Karpas-422 (cell line): ENCODE data around the gene CHN2. TPM values are rescaled to one million over a fixed set of nuclear protein-coding genes. Genes with fewer than 3 reads are reported as not detected.
"Not testable (repeated sequence)": the region's sequence is repeated elsewhere in the genome, so short reads cannot be mapped to it uniquely, and the experiment has no call there.

Experiments
- DNase-seq: peaks from one replicate; pipeline ENCODE4 v3.0.0-alpha.2; 2015
- H2AFZ ChIP-seq: fragments of 200-600 bp; sonication (generic); 2 replicates; pipeline ENCODE4 v1.6.1; 2014; ENCODE audit warnings: antibody characterized with exemption, low read length, mixed read lengths
- H3K27ac ChIP-seq: fragments of 200-600 bp; sonication (generic); 2 replicates; pipeline ENCODE4 v1.5.1; 2014; ENCODE audit warnings: mild to moderate bottlenecking, low read length, moderate library complexity
- H3K27me3 ChIP-seq: fragments of 200-600 bp; sonication (generic); 2 replicates; pipeline ENCODE4 v1.6.1; 2014; ENCODE audit warnings: low read length, mixed read lengths
- H3K36me3 ChIP-seq: fragments of 200-600 bp; sonication (generic); 2 replicates; pipeline ENCODE4 v1.6.1; 2014; ENCODE audit warnings: low read length, mixed read lengths; ENCODE audit not compliant: insufficient read depth
- H3K4me1 ChIP-seq: fragments of 200-600 bp; sonication (generic); 2 replicates; pipeline ENCODE4 v1.6.1; 2014; ENCODE audit warnings: mild to moderate bottlenecking, low read length, mixed read lengths
- H3K4me2 ChIP-seq: fragments of 200-600 bp; sonication (generic); 2 replicates; pipeline ENCODE4 v1.6.1; 2014; ENCODE audit warnings: low read length, low read depth, mild to moderate bottlenecking; ENCODE audit not compliant: poor library complexity, severe bottlenecking
- H3K4me3 ChIP-seq: fragments of 200-600 bp; sonication (generic); 2 replicates; pipeline ENCODE4 v1.5.1; 2014; ENCODE audit warnings: mild to moderate bottlenecking, antibody characterized with exemption, low read length, mixed read lengths
- H3K79me2 ChIP-seq: fragments of 200-600 bp; sonication (generic); 2 replicates; pipeline ENCODE4 v1.6.1; 2014; ENCODE audit warnings: mild to moderate bottlenecking, low read length, mixed read lengths
- H3K9ac ChIP-seq: fragments of 200-600 bp; sonication (generic); 2 replicates; pipeline ENCODE4 v1.6.0; 2014; ENCODE audit warnings: low read length
- H3K9me2 ChIP-seq: fragments of 200-600 bp; sonication (generic), shearing (Covaris generic); replicated peaks from 2 replicates; pipeline ENCODE4 v1.6.0; 2014; ENCODE audit warnings: mild to moderate bottlenecking, low read length, moderate library complexity; ENCODE audit not compliant: insufficient read depth
- H3K9me3 ChIP-seq: fragments of 300-700, 200-600 bp; sonication (generic); 2 replicates; pipeline ENCODE4 v1.6.1; 2014; ENCODE audit warnings: low read length, mixed read lengths
- H4K20me1 ChIP-seq: fragments of 200-600 bp; sonication (generic); 2 replicates; pipeline ENCODE4 v1.6.1; 2014; ENCODE audit warnings: mild to moderate bottlenecking, antibody characterized with exemption, low read length, low read depth; ENCODE audit not compliant: insufficient read depth
- total RNA-seq: library from RNA; depleted of rRNA; stranded (reverse); fragments of >200 nt; shearing (Covaris generic); gene quantifications from 2 replicates; pipeline ENCODE4 v1.2.3, GENCODE V29; 2014; ENCODE audit warnings: low replicate concordance; rRNA removed

Gene CHN2
- total RNA-seq, 1 experiment from 2014 or later = 9.1 TPM

- Histone ChIP-seq H3K36me3 (no peaks in the 10 kb centered on the region), H2AFZ (no peak overlapping the region), H3K79me2 (no peaks in the 10 kb centered on the region), H3K9me3 (no peaks in the 10 kb centered on the region), H3K4me3 (no peak overlapping the region), H3K9me2 (no peaks in the 10 kb centered on the region), H3K4me1 (no peaks in the 10 kb centered on the region), H3K4me2 (no peak overlapping the region), H4K20me1 (no peaks in the 10 kb centered on the region), H3K27me3 (no peaks in the 10 kb centered on the region), H3K27ac (no peak overlapping the region), H3K9ac (no peak overlapping the region)
- DNase-seq = no peak
Measured at GRCh38 chr7:29516491-29516890, 321.9 kb downstream of the CHN2 start.

GRCh38 chr7:29518616-29519015 is 324.0 kb downstream of the CHN2 start:
- no peaks in the 10 kb centered on the region for H3K27me3 ChIP-seq
- no peaks in the 10 kb centered on the region for H3K4me1 ChIP-seq
- H3K4me3 ChIP-seq = no peak overlapping the region
- H2AFZ ChIP-seq = no peak overlapping the region
- H3K27ac ChIP-seq = no peak overlapping the region
- no peak for DNase-seq
- no peak overlapping the region for H3K4me2 ChIP-seq
- H3K36me3 ChIP-seq = no peaks in the 10 kb centered on the region
- H3K9me2 ChIP-seq = no peaks in the 10 kb centered on the region
- H3K9ac ChIP-seq = no peak overlapping the region
- no peaks in the 10 kb centered on the region for H3K79me2 ChIP-seq
- no peaks in the 10 kb centered on the region for H4K20me1 ChIP-seq
- no peaks in the 10 kb centered on the region for H3K9me3 ChIP-seq

GRCh38 chr7:29523728-29524127 is 329.2 kb downstream of the CHN2 start:
- Histone ChIP-seq H3K27ac (no peak overlapping the region), H3K4me3 (no peak overlapping the region), H4K20me1 (no peaks in the 10 kb centered on the region), H3K4me1 (no peaks in the 10 kb centered on the region), H2AFZ (no peak overlapping the region), H3K27me3 (0 out of 2 replicates have a peak, but pooled peaks cover 4% of the 10 kb centered on the region), H3K79me2 (no peaks in the 10 kb centered on the region), H3K4me2 (no peak overlapping the region), H3K9ac (no peak overlapping the region), H3K9me2 (no peaks in the 10 kb centered on the region), H3K36me3 (no peaks in the 10 kb centered on the region), H3K9me3 (no peaks in the 10 kb centered on the region)
- DNase-seq = no peak

- Histone ChIP-seq H3K79me2 (no peaks in the 10 kb centered on the region), H3K27ac (no peak overlapping the region), H4K20me1 (no peaks in the 10 kb centered on the region), H3K4me2 (no peak overlapping the region), H3K9me3 (no peaks in the 10 kb centered on the region), H3K4me3 (no peak overlapping the region), H3K9ac (no peak overlapping the region), H3K4me1 (no peaks in the 10 kb centered on the region), H3K36me3 (no peaks in the 10 kb centered on the region), H2AFZ (no peak overlapping the region), H3K9me2 (no peaks in the 10 kb centered on the region), H3K27me3 (0 out of 2 replicates have a peak, but pooled peaks cover 4% of the 10 kb centered on the region)
- no peak for DNase-seq
Measured at GRCh38 chr7:29527505-29528108, 333.0 kb downstream of the CHN2 start.

GRCh38 chr7:29528526-29528925 is 334.0 kb downstream of the CHN2 start:
- not testable (repeated sequence) for H3K27me3 ChIP-seq, DNase-seq, H3K4me1 ChIP-seq, H3K4me2 ChIP-seq, H3K9ac ChIP-seq, H3K79me2 ChIP-seq, H3K9me2 ChIP-seq, H3K4me3 ChIP-seq, H3K9me3 ChIP-seq, H4K20me1 ChIP-seq, H2AFZ ChIP-seq, H3K36me3 ChIP-seq, H3K27ac ChIP-seq

Other genes with a start within 250 kb of the CHN2 start
- not detected in 2 replicates for gene TRIL, start 236.4 kb upstream of the CHN2 start, total RNA-seq
- gene CPVL, start 48.2 kb upstream of the CHN2 start, total RNA-seq = not detected in 2 replicates